ENCODE data around the gene NRIP3. TPM values are rescaled to one million over a fixed set of nuclear protein-coding genes. Genes with fewer than 3 reads are reported as not detected.
"Not testable (repeated sequence)": the region's sequence is repeated elsewhere in the genome, so short reads cannot be mapped to it uniquely, and the experiment has no call there.

Gene NRIP3
- total RNA-seq, 1 experiment from 2014 or later: 2.1 TPM

- Histone ChIP-seq H3K4me2 (no peak overlapping the region), H3K4me3 (no peak overlapping the region), H3K27ac (no peak overlapping the region), H3F3A (ENCODE audit: insufficient read depth, low read depth) (no peaks in the 10 kb centered on the region), H2AFZ (no peak overlapping the region), H3K9me2 (ENCODE audit: insufficient read depth) (no peaks in the 10 kb centered on the region), H3K4me1 (replicated peaks; ENCODE audit: insufficient read depth) (peaks cover 11% of the 10 kb centered on the region; the same call in 1 of the 2 replicates), H3K36me3 (ENCODE audit: low read depth) (no peaks in the 10 kb centered on the region), H3K79me2 (ENCODE audit: low read depth) (no peaks in the 10 kb centered on the region), H3K9me3 (ENCODE audit: insufficient read depth, low read depth) (no peaks in the 10 kb centered on the region), H4K20me1 (ENCODE audit: insufficient read depth) (no peaks in the 10 kb centered on the region), H3K27me3 (ENCODE audit: insufficient read depth, low read depth) (no peaks in the 10 kb centered on the region)
- ChIA-PET CTCF (no interaction called here), POLR2A (ENCODE audit: unreplicated experiment) (interaction anchor here (0.6 kb wide), 1 partner anchor 270 kb away, joined by 19 read pairs; no protein-coding TSS in a partner anchor)
- TF ChIP-seq EZH2 (IDR thresholded peaks at IDR 0.05; ENCODE audit: low read depth): no peak
- no peak for TF ChIP-seq CTCF (conservative IDR thresholded peaks at IDR 0.05)
- intact Hi-C loops (cut with micrococcal nuclease; ENCODE audit: unreplicated experiment): no loop called here
- no TSS peak for BruUV-seq (replicated peaks)
- peak; percentile 7 to 42 for DNase-seq
Measured at GRCh38 chr11:8989453-8989852, 14.3 kb downstream of the NRIP3 start.

- H3K4me2 ChIP-seq: no peak overlapping the region; the same call in 1 of the 2 replicates
- peak; percentile 29 to 62 for DNase-seq
- POLR2A ChIA-PET (ENCODE audit: unreplicated experiment): no interaction called here
- CTCF ChIA-PET: interaction anchor here (0.7 kb wide), 1 partner anchor 1079 kb away, joined by 3 read pairs; no protein-coding TSS in a partner anchor
- intact Hi-C loops (cut with micrococcal nuclease; ENCODE audit: unreplicated experiment): no loop called here
- H3K9me2 ChIP-seq (ENCODE audit: insufficient read depth): no peaks in the 10 kb centered on the region
- H3K27me3 ChIP-seq (ENCODE audit: insufficient read depth, low read depth): no peaks in the 10 kb centered on the region
- no TSS peak for BruUV-seq (replicated peaks)
- no peaks in the 10 kb centered on the region for H3F3A ChIP-seq (ENCODE audit: insufficient read depth, low read depth)
- no peak overlapping the region for H2AFZ ChIP-seq
- no peaks in the 10 kb centered on the region for H4K20me1 ChIP-seq (ENCODE audit: insufficient read depth)
- H3K27ac ChIP-seq: no peak overlapping the region; the same call in 1 of the 2 replicates
- TF ChIP-seq EZH2 (IDR thresholded peaks at IDR 0.05; ENCODE audit: low read depth): no peak
- TF ChIP-seq CTCF (conservative IDR thresholded peaks at IDR 0.05): no peak
- H3K9me3 ChIP-seq (ENCODE audit: insufficient read depth, low read depth): no peaks in the 10 kb centered on the region
- peaks cover 11% of the 10 kb centered on the region; the same call in 1 of the 2 replicates for H3K4me1 ChIP-seq (replicated peaks; ENCODE audit: insufficient read depth)
- H3K36me3 ChIP-seq (ENCODE audit: low read depth): no peaks in the 10 kb centered on the region
- no peaks in the 10 kb centered on the region for H3K79me2 ChIP-seq (ENCODE audit: low read depth)
- H3K4me3 ChIP-seq: no peak overlapping the region
Measured at GRCh38 chr11:8988329-8989234, 15.2 kb downstream of the NRIP3 start.

GRCh38 chr11:8987446-8987845 is 16.4 kb downstream of the NRIP3 start:
- Histone ChIP-seq H3K9me3 (ENCODE audit: insufficient read depth, low read depth) (no peaks in the 10 kb centered on the region), H3K36me3 (ENCODE audit: low read depth) (no peaks in the 10 kb centered on the region), H3K79me2 (ENCODE audit: low read depth) (no peaks in the 10 kb centered on the region), H3K4me3 (no peak overlapping the region), H3K9me2 (ENCODE audit: insufficient read depth) (no peaks in the 10 kb centered on the region), H3K27me3 (ENCODE audit: insufficient read depth, low read depth) (no peaks in the 10 kb centered on the region), H3K4me2 (no peak overlapping the region), H3K27ac (no peak overlapping the region), H4K20me1 (ENCODE audit: insufficient read depth) (no peaks in the 10 kb centered on the region), H3F3A (ENCODE audit: insufficient read depth, low read depth) (no peaks in the 10 kb centered on the region), H2AFZ (no peak overlapping the region), H3K4me1 (replicated peaks; ENCODE audit: insufficient read depth) (peaks cover 11% of the 10 kb centered on the region; the same call in 1 of the 2 replicates)
- POLR2A ChIA-PET (ENCODE audit: unreplicated experiment): no interaction called here
- no TSS peak for BruUV-seq (replicated peaks)
- CTCF ChIA-PET: no interaction called here
- intact Hi-C loops (cut with micrococcal nuclease; ENCODE audit: unreplicated experiment): no loop called here
- TF ChIP-seq CTCF (conservative IDR thresholded peaks at IDR 0.05) (no peak), EZH2 (IDR thresholded peaks at IDR 0.05; ENCODE audit: low read depth) (no peak)
- DNase-seq: no peak

- H3K79me2 ChIP-seq (ENCODE audit: low read depth); H3K4me3 ChIP-seq; H3K36me3 ChIP-seq (ENCODE audit: low read depth); H3K27ac ChIP-seq; CTCF ChIA-PET; POLR2A ChIA-PET (ENCODE audit: unreplicated experiment); intact Hi-C loops (cut with micrococcal nuclease; ENCODE audit: unreplicated experiment); H3K4me2 ChIP-seq; H4K20me1 ChIP-seq (ENCODE audit: insufficient read depth); H3F3A ChIP-seq (ENCODE audit: insufficient read depth, low read depth); DNase-seq; H2AFZ ChIP-seq; H3K9me3 ChIP-seq (ENCODE audit: insufficient read depth, low read depth); BruUV-seq (replicated peaks); H3K27me3 ChIP-seq (ENCODE audit: insufficient read depth, low read depth); H3K9me2 ChIP-seq (ENCODE audit: insufficient read depth): not testable (repeated sequence)
- peaks cover 11% of the 10 kb centered on the region; the same call in 1 of the 2 replicates for H3K4me1 ChIP-seq (replicated peaks; ENCODE audit: insufficient read depth)
Measured at GRCh38 chr11:8986772-8987171, 17.0 kb downstream of the NRIP3 start.
